Small intestine (tissue), 16 donors: ENCODE measurements around the gene BUB3. TPM values are rescaled to one million over a fixed set of nuclear protein-coding genes. Genes with fewer than 3 reads are reported as not detected.

ENCODE experiments used
- DNase-seq, 2 donors: peaks; one replicate each; pipeline versions ENCODE4 v3.0.0 to v3.0.0-alpha.2; 2013
- FAIRE-seq: peaks from 2 replicates; lab custom pipeline; 2012; peaks lifted over from hg19 to GRCh38; lab: Jason Lieb, UNC
- H3K27ac ChIP-seq, 3 donors: one replicate each; pipeline ENCODE4 v1.5.1; 2013; ENCODE audit warnings: low read length in 2 of 3, mild to moderate bottlenecking in 2 of 3, control low read depth in 1 of 3, inconsistent platforms in 1 of 3, low read depth in 1 of 3, moderate library complexity in 1 of 3
- H3K27me3 ChIP-seq, 3 donors: one replicate each; pipeline ENCODE4 v1.6.1; 2013; ENCODE audit warnings: low read length in 3 of 3, inconsistent platforms in 1 of 3; ENCODE audit not compliant: control insufficient read depth in 3 of 3, insufficient read depth in 3 of 3
- H3K36me3 ChIP-seq, 3 donors: one replicate each; pipeline ENCODE4 v1.6.1; 2013; ENCODE audit warnings: low read length in 3 of 3, inconsistent platforms in 1 of 3, low read depth in 1 of 3, mild to moderate bottlenecking in 1 of 3, moderate library complexity in 1 of 3; ENCODE audit not compliant: control insufficient read depth in 3 of 3, insufficient read depth in 2 of 3
- H3K4me1 ChIP-seq, 3 donors: one replicate each; pipeline ENCODE4 v1.6.1; 2013; ENCODE audit warnings: low read length in 2 of 3, inconsistent platforms in 1 of 3, low read depth in 1 of 3, mild to moderate bottlenecking in 1 of 3, moderate library complexity in 1 of 3; ENCODE audit not compliant: control insufficient read depth in 3 of 3, insufficient read depth in 2 of 3
- H3K4me3 ChIP-seq, 3 donors: one replicate each; pipeline ENCODE4 v1.5.1; 2013; ENCODE audit warnings: low read length in 3 of 3, control low read depth in 1 of 3, inconsistent platforms in 1 of 3, low read depth in 1 of 3, mild to moderate bottlenecking in 1 of 3, moderate library complexity in 1 of 3
- H3K9me3 ChIP-seq, 2 donors: one replicate each; pipeline ENCODE4 v1.6.1; 2013; ENCODE audit warnings: low read depth in 1 of 2, low read length in 1 of 2; ENCODE audit not compliant: control insufficient read depth in 2 of 2, insufficient read depth in 1 of 2
- WGBS, 3 donors: extraction: QIAGEN DNeasy Blood & Tissue Kit; methylation state at CpG; one replicate each; pipeline ENCODE4 v1.1.7; 2013; 5-methylcytosine and 5-hydroxymethylcytosine counted together
- long read RNA-seq, 10 donors: transcript quantifications; one replicate each; lab custom pipeline, GENCODE V29; 2026
- polyA plus RNA-seq, 4 donors: library from polyadenylated mRNA; stranded (reverse) in 3 of 4; unstranded in 1 of 4; fragments of 200-250 nt in 3 of 4; fragments of 120-200 nt in 1 of 4; gene quantifications; one replicate each; pipeline versions ENCODE4 v1.2.1 to v1.2.3, GENCODE V29; 2013
- donor health status: healthy with polysubstance abuse.
- donor health status: control.
- donor health status: control.
- donor health status: Bipolar disorder and iron deficiency.
- donor health status: healthy.

The BUB3 gene, protein sequence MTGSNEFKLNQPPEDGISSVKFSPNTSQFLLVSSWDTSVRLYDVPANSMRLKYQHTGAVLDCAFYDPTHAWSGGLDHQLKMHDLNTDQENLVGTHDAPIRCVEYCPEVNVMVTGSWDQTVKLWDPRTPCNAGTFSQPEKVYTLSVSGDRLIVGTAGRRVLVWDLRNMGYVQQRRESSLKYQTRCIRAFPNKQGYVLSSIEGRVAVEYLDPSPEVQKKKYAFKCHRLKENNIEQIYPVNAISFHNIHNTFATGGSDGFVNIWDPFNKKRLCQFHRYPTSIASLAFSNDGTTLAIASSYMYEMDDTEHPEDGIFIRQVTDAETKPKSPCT
- 10 to 100 TPM; 37.6 to 83.6 (median 63.8) TPM for polyA plus RNA-seq
- long read RNA-seq, donor 1, full-length matches to known transcripts: 53 of 186 reads
- long read RNA-seq, donor 1, partial matches to known transcripts: 133 of 186 reads
- long read RNA-seq, donor 1, other reads (novel, unspliced or antisense): 0 of 186 reads
- long read RNA-seq, donor 2, full-length matches to known transcripts: 10 of 10 reads
- long read RNA-seq, donor 2, partial matches to known transcripts: 0 of 10 reads
- long read RNA-seq, donor 2, other reads (novel, unspliced or antisense): 0 of 10 reads
- long read RNA-seq, donor 3, full-length matches to known transcripts: 13 of 29 reads
- long read RNA-seq, donor 3, partial matches to known transcripts: 16 of 29 reads
- long read RNA-seq, donor 3, other reads (novel, unspliced or antisense): 0 of 29 reads
- long read RNA-seq, donor 4, full-length matches to known transcripts: 1 of 1 reads
- long read RNA-seq, donor 4, partial matches to known transcripts: 0 of 1 reads
- long read RNA-seq, donor 4, other reads (novel, unspliced or antisense): 0 of 1 reads
- long read RNA-seq, donor 5, full-length matches to known transcripts: 3 of 17 reads
- long read RNA-seq, donor 5, partial matches to known transcripts: 14 of 17 reads
- long read RNA-seq, donor 5, other reads (novel, unspliced or antisense): 0 of 17 reads
- long read RNA-seq, donor 6, full-length matches to known transcripts: 16 of 46 reads
- long read RNA-seq, donor 6, partial matches to known transcripts: 30 of 46 reads
- long read RNA-seq, donor 6, other reads (novel, unspliced or antisense): 0 of 46 reads
- long read RNA-seq, donor 7: 0 reads
- long read RNA-seq, donor 8, full-length matches to known transcripts: 4 of 4 reads
- long read RNA-seq, donor 8, partial matches to known transcripts: 0 of 4 reads
- long read RNA-seq, donor 8, other reads (novel, unspliced or antisense): 0 of 4 reads
- long read RNA-seq, donor 9, full-length matches to known transcripts: 4 of 4 reads
- long read RNA-seq, donor 9, partial matches to known transcripts: 0 of 4 reads
- long read RNA-seq, donor 9, other reads (novel, unspliced or antisense): 0 of 4 reads
- long read RNA-seq, donor 10, full-length matches to known transcripts: 41 of 115 reads
- long read RNA-seq, donor 10, partial matches to known transcripts: 74 of 115 reads
- long read RNA-seq, donor 10, other reads (novel, unspliced or antisense): 0 of 115 reads

DNA sequence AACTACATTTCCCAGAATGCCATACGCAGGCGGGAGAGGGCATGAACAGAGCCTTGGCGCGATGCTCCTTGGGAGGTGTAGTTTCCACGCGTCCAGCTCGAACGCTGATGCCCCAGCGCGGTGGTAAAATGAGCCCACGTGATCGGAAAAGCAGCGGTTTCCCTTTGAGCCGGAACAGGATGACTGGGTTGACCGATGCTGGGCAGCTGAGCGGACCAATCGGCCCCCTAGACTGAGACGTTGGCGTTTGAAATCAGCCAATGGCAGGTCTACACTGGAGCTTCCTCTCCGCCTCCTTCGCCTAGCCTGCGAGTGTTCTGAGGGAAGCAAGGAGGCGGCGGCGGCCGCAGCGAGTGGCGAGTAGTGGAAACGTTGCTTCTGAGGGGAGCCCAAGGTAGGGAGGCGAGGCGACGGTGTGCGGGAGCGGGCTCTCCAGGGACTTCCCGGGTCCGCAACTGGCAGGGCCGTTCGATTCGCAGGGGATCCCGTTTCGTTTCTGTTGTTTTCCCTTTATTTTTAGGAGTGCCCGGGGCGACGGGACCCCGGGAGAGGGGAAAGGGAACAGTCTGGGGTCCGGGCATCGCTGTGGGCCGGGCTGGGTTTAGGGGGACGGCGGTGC is at the start of gene BUB3:
TSS of gene BUB3 (plus strand) at position 311 of the 619 bp plus-strand sequence. CDS start 516 bp downstream, outside the sequence.
- WGBS, 3 donors: 0 to 1% (median 1%) methylated on average over 41 to 50 of the region's 50 CpGs
- Histone ChIP-seq H3K4me1 (peaks cover 6 to 11% (median 7%) of the 10 kb centered on the region in 3 donors), H3K27ac (peak within 1 kb of the TSS; percentile 71 to 93 (median 87)), H3K27me3 (peaks cover 15 to 41% (median 20%) of the 10 kb centered on the region in 3 donors), H3K4me3 (peak within 1 kb of the TSS; percentile 94 to 95 (median 94)), H3K36me3 (peaks cover 1 to 4% (median 3%) of the 10 kb centered on the region in 3 donors), H3K9me3 (no peaks in the 10 kb centered on the region)
- DNase-seq (peak; percentile 99 to 100), FAIRE-seq (peak; percentile 89)

DNA sequence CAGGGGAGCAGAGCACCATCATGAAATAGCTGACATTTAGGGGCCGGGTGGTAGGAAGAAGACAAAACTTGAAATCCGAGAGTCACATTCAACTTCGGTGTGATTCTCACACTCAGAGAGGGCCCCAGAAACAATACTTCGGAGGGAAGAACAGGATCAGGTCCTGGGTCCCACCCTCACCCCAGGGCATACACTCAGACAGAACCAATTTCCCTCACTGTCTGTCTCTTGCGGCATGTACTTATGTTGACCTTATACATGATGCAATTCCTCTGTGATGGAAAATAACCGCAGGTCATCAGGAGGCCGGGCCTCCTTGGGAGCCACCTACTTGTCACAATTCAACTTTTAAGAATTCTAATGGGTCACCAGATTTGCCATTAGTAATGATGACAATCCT is 44.7 kb upstream of the BUB3 start:
- H3K36me3 ChIP-seq: no peaks in the 10 kb centered on the region
- H3K4me3 ChIP-seq: no peak overlapping the region
- DNase-seq: no peak
- no peak overlapping the region for H3K27ac ChIP-seq
- peaks cover 0 to 7% (median 1%) of the 10 kb centered on the region in 3 donors for H3K27me3 ChIP-seq
- 70 to 82% (median 75%) methylated on average over 7 of the region's 7 CpGs for WGBS, 3 donors
- FAIRE-seq: no peak
- H3K4me1 ChIP-seq: no peaks in the 10 kb centered on the region
- no peaks in the 10 kb centered on the region for H3K9me3 ChIP-seq

DNA sequence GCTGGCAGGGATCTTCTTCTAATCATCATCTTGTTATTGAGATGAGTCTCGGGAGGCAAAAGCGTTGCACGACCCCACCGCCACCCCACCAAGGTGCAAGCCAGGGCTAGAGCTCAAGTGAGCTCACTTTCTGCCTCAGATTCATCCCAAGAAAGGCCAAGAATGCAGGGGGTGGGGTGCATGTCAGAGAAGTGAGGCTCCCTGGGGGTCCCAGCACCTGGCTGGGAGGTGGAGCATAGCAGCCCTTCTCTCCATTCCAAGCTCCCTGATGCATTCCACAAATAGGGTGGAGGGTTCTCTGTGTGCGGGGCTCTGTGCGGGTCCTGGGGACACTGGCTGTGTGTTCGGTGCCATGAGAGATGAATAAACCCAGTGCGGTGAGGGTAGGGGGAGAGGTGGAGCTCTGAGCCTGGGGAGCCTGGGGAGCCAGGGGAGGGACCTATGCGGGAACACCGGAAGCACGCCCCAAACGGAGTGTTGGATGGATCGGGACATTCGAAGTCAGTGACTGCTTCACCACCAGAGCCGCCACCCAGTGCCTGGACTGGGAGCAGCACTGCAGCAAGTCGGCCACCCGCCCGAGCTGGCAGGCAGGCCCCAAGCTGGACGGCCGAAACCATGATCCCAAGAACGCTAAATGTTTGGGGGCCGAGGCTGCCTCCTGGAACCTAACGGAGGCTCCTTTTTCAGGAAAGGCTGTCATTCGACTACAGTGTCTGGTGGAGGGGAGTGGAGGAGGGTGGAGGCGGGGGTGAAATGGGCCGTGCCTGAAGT is 36.4 kb upstream of the BUB3 start:
- no peaks in the 10 kb centered on the region for H3K9me3 ChIP-seq
- FAIRE-seq (no peak), DNase-seq (no peak)
- H3K27me3 ChIP-seq: peaks cover 0 to 32% (median 21%) of the 10 kb centered on the region in 3 donors
- no peaks in the 10 kb centered on the region for H3K4me1 ChIP-seq
- H3K4me3 ChIP-seq: no peak overlapping the region
- 11 to 22% (median 21%) methylated on average over 26 of the region's 26 CpGs for WGBS, 3 donors
- no peak overlapping the region for H3K27ac ChIP-seq
- no peaks in the 10 kb centered on the region for H3K36me3 ChIP-seq

DNA sequence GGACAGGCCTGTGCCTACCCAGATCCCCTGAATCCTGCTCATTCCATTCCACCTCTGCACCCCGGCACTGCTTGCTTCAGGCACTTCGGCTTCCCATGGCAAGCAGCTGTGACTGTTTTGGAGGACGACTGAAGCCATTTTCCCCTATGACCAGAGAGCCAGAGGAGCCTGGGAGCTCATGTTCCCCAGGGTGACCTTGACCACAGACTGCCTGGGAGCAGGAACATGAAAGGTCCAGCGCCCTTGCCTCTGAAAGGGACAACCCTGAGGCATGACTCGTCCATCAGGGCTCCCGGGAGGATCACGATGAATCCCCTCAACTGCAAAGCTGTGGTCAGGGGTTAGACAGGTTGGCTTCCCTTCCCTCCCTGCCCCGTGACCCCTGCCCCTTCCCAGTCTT is 35.1 kb upstream of the BUB3 start:
- no peak for DNase-seq
- 72 to 78% (median 72%) methylated on average over 7 to 8 of the region's 8 CpGs for WGBS, 3 donors
- H3K9me3 ChIP-seq: no peaks in the 10 kb centered on the region
- no peak overlapping the region for H3K27ac ChIP-seq
- peaks cover 0 to 32% (median 23%) of the 10 kb centered on the region in 3 donors for H3K27me3 ChIP-seq
- no peaks in the 10 kb centered on the region for H3K36me3 ChIP-seq
- H3K4me3 ChIP-seq: no peak overlapping the region
- no peaks in the 10 kb centered on the region for H3K4me1 ChIP-seq
- no peak for FAIRE-seq

DNA sequence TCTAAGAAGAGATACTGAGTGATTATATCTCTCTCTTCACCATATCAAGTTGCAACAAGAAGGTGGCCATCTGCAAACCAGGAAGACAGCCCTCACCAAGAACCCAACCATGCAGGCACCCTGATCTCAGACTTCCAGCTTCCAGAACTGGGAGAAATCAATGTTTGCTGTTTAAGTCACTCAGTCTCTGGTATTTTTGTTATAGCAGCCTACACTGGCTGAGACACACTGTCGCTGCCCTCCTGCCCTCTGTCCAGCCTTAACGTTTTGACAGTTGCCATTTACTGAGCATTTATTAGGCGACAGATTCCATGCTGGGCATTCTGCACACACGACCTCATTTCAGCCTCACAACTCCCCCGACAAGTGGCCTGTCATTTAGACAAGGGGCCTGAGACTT is 28.0 kb upstream of the BUB3 start:
- no peak overlapping the region for H3K4me3 ChIP-seq
- no peaks in the 10 kb centered on the region for H3K4me1 ChIP-seq
- no peak for FAIRE-seq
- H3K9me3 ChIP-seq: no peaks in the 10 kb centered on the region
- H3K27me3 ChIP-seq: peaks cover under 1 to 48% (median 32%) of the 10 kb centered on the region in 3 donors
- 72 to 76% (median 74%) methylated on average over 5 of the region's 5 CpGs for WGBS, 3 donors
- H3K27ac ChIP-seq: no peak overlapping the region
- no peaks in the 10 kb centered on the region for H3K36me3 ChIP-seq
- DNase-seq: no peak

DNA sequence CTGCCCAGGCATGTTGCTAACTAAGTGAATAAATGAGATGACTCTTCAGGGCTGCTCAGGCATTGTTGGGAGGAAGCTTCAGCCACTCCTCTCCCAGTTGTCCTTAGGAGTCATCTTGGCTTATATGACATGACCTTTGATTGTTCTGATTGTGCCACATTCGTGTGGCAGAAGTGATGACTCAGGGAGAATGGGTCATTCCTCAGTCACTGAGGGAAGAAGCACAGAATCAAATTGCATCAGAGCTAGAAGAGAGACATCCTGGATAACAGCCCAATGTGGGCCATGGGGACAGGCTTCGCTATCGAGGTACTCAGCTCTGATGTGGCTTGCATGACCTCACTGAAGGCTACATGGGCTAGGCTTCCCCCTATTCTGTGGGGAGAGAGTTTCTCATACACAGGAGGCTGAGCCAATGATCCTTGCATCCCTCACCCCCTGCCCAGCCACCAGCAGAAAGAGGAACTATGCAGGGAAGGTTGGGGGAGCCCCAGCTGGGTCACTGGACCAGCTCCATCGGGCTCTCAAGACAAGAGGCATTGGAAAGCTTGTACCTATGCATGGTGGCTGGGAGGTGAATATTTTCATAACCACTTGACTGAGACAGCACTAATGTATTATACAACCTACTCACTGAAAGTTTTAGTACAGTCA is 24.5 kb upstream of the BUB3 start:
- H3K4me1 ChIP-seq: peaks cover 0 to 2% (median 0%) of the 10 kb centered on the region in 3 donors
- H3K36me3 ChIP-seq: no peaks in the 10 kb centered on the region
- peak in 1 of 2 donors; percentile 47 for DNase-seq
- H3K27ac ChIP-seq: no peak overlapping the region
- no peak overlapping the region for H3K4me3 ChIP-seq
- H3K9me3 ChIP-seq: no peaks in the 10 kb centered on the region
- FAIRE-seq: no peak
- WGBS, 3 donors: 58 to 71% (median 58%) methylated on average over 4 of the region's 4 CpGs
- H3K27me3 ChIP-seq: peaks cover 20 to 73% (median 47%) of the 10 kb centered on the region in 3 donors
